ENCODE results near the gene TRIM71.
A peak's percentile ranks its signal among the peaks of the same experiment; 100 is the strongest.
"Not testable (repeated sequence)": the region's sequence is repeated elsewhere in the genome, so short reads cannot be mapped to it uniquely, and the experiment has no call there.

TRIM71 gene

GRCh38 chr3:32796384-32796950 is 21.3 kb upstream of the TRIM71 start:
- not testable (repeated sequence) for H3K9ac ChIP-seq (ENCODE audit: low read depth in 1 of 2, low read length in 2 of 2); H3K4me1 ChIP-seq (ENCODE audit: control insufficient read depth in 2 of 2, insufficient read depth in 2 of 2, low read length in 2 of 2); H3K4me3 ChIP-seq (ENCODE audit: low read length in 2 of 2); H3K27me3 ChIP-seq (ENCODE audit: control insufficient read depth in 2 of 2, insufficient read depth in 2 of 2, low read length in 2 of 2); H3K36me3 ChIP-seq (ENCODE audit: control insufficient read depth in 2 of 2, insufficient read depth in 2 of 2, low read length in 2 of 2); H3K27ac ChIP-seq (ENCODE audit: low read depth in 2 of 2, low read length in 2 of 2); H3K9me3 ChIP-seq (ENCODE audit: control insufficient read depth in 2 of 2, low read length in 2 of 2)

GRCh38 chr3:32797776-32798175 is 20.0 kb upstream of the TRIM71 start:
- Histone ChIP-seq H3K4me3 (ENCODE audit: low read length in 2 of 2) (no peak overlapping the region), H3K4me1 (ENCODE audit: control insufficient read depth in 2 of 2, insufficient read depth in 2 of 2, low read length in 2 of 2) (no peaks in the 10 kb centered on the region), H3K36me3 (ENCODE audit: control insufficient read depth in 2 of 2, insufficient read depth in 2 of 2, low read length in 2 of 2) (no peaks in the 10 kb centered on the region), H3K27me3 (ENCODE audit: control insufficient read depth in 2 of 2, insufficient read depth in 2 of 2, low read length in 2 of 2) (peaks cover 0 to 3% of the 10 kb centered on the region in 2 donors), H3K27ac (ENCODE audit: low read depth in 2 of 2, low read length in 2 of 2) (no peak overlapping the region), H3K9ac (ENCODE audit: low read depth in 1 of 2, low read length in 2 of 2) (no peak overlapping the region), H3K9me3 (ENCODE audit: control insufficient read depth in 2 of 2, low read length in 2 of 2) (no peaks in the 10 kb centered on the region)

- not testable (repeated sequence) for H3K36me3 ChIP-seq (ENCODE audit: control insufficient read depth in 2 of 2, insufficient read depth in 2 of 2, low read length in 2 of 2); H3K4me1 ChIP-seq (ENCODE audit: control insufficient read depth in 2 of 2, insufficient read depth in 2 of 2, low read length in 2 of 2); H3K9ac ChIP-seq (ENCODE audit: low read depth in 1 of 2, low read length in 2 of 2); H3K4me3 ChIP-seq (ENCODE audit: low read length in 2 of 2); H3K27me3 ChIP-seq (ENCODE audit: control insufficient read depth in 2 of 2, insufficient read depth in 2 of 2, low read length in 2 of 2); H3K27ac ChIP-seq (ENCODE audit: low read depth in 2 of 2, low read length in 2 of 2); H3K9me3 ChIP-seq (ENCODE audit: control insufficient read depth in 2 of 2, low read length in 2 of 2)
Observed at GRCh38 chr3:32801440-32801839, 16.4 kb upstream of the TRIM71 start.

- H3K27me3 ChIP-seq (ENCODE audit: control insufficient read depth in 2 of 2, insufficient read depth in 2 of 2, low read length in 2 of 2) = peaks cover 11 to 22% of the 10 kb centered on the region in 2 donors
- H3K27ac ChIP-seq (ENCODE audit: low read depth in 2 of 2, low read length in 2 of 2) = no peak overlapping the region
- no peaks in the 10 kb centered on the region for H3K36me3 ChIP-seq (ENCODE audit: control insufficient read depth in 2 of 2, insufficient read depth in 2 of 2, low read length in 2 of 2)
- no peak overlapping the region for H3K9ac ChIP-seq (ENCODE audit: low read depth in 1 of 2, low read length in 2 of 2)
- H3K9me3 ChIP-seq (ENCODE audit: control insufficient read depth in 2 of 2, low read length in 2 of 2) = no peaks in the 10 kb centered on the region
- peaks cover 2 to 4% of the 10 kb centered on the region in 2 donors for H3K4me1 ChIP-seq (ENCODE audit: control insufficient read depth in 2 of 2, insufficient read depth in 2 of 2, low read length in 2 of 2)
- no peak overlapping the region for H3K4me3 ChIP-seq (ENCODE audit: low read length in 2 of 2)
Observed at GRCh38 chr3:32813180-32813579, 4.6 kb upstream of the TRIM71 start.

- Histone ChIP-seq H3K27me3 (ENCODE audit: control insufficient read depth in 2 of 2, insufficient read depth in 2 of 2, low read length in 2 of 2) (peaks cover 22 to 32% of the 10 kb centered on the region in 2 donors), H3K9ac (ENCODE audit: low read depth in 1 of 2, low read length in 2 of 2) (no peak overlapping the region), H3K27ac (ENCODE audit: low read depth in 2 of 2, low read length in 2 of 2) (no peak overlapping the region), H3K9me3 (ENCODE audit: control insufficient read depth in 2 of 2, low read length in 2 of 2) (no peaks in the 10 kb centered on the region), H3K4me1 (ENCODE audit: control insufficient read depth in 2 of 2, insufficient read depth in 2 of 2, low read length in 2 of 2) (peaks cover 2 to 4% of the 10 kb centered on the region in 2 donors), H3K4me3 (ENCODE audit: low read length in 2 of 2) (no peak overlapping the region), H3K36me3 (ENCODE audit: control insufficient read depth in 2 of 2, insufficient read depth in 2 of 2, low read length in 2 of 2) (no peaks in the 10 kb centered on the region)
Observed at GRCh38 chr3:32814361-32814760, 3.4 kb upstream of the TRIM71 start.

GRCh38 chr3:32815841-32816438 is 1.9 kb upstream of the TRIM71 start:
- Histone ChIP-seq H3K4me3 (ENCODE audit: low read length in 2 of 2) (no peak overlapping the region), H3K27me3 (ENCODE audit: control insufficient read depth in 2 of 2, insufficient read depth in 2 of 2, low read length in 2 of 2) (peaks cover 36 to 47% of the 10 kb centered on the region in 2 donors), H3K36me3 (ENCODE audit: control insufficient read depth in 2 of 2, insufficient read depth in 2 of 2, low read length in 2 of 2) (no peaks in the 10 kb centered on the region), H3K4me1 (ENCODE audit: control insufficient read depth in 2 of 2, insufficient read depth in 2 of 2, low read length in 2 of 2) (peaks cover 2 to 4% of the 10 kb centered on the region in 2 donors), H3K9ac (ENCODE audit: low read depth in 1 of 2, low read length in 2 of 2) (no peak overlapping the region), H3K27ac (ENCODE audit: low read depth in 2 of 2, low read length in 2 of 2) (no peak overlapping the region), H3K9me3 (ENCODE audit: control insufficient read depth in 2 of 2, low read length in 2 of 2) (no peaks in the 10 kb centered on the region)

GRCh38 chr3:32816439-32817256 is 1.1 kb upstream of the TRIM71 start:
- no peaks in the 10 kb centered on the region for H3K9me3 ChIP-seq (ENCODE audit: control insufficient read depth in 2 of 2, low read length in 2 of 2)
- no peak overlapping the region for H3K27ac ChIP-seq (ENCODE audit: low read depth in 2 of 2, low read length in 2 of 2)
- peaks cover 2 to 4% of the 10 kb centered on the region in 2 donors for H3K4me1 ChIP-seq (ENCODE audit: control insufficient read depth in 2 of 2, insufficient read depth in 2 of 2, low read length in 2 of 2)
- no peak overlapping the region for H3K9ac ChIP-seq (ENCODE audit: low read depth in 1 of 2, low read length in 2 of 2)
- H3K36me3 ChIP-seq (ENCODE audit: control insufficient read depth in 2 of 2, insufficient read depth in 2 of 2, low read length in 2 of 2) = no peaks in the 10 kb centered on the region
- peak overlapping the region; percentile 39 to 50 for H3K4me3 ChIP-seq (ENCODE audit: low read length in 2 of 2)
- peaks cover 42 to 54% of the 10 kb centered on the region in 2 donors for H3K27me3 ChIP-seq (ENCODE audit: control insufficient read depth in 2 of 2, insufficient read depth in 2 of 2, low read length in 2 of 2)

- Histone ChIP-seq H3K27ac (ENCODE audit: low read depth in 2 of 2, low read length in 2 of 2) (no peak overlapping the region), H3K4me3 (ENCODE audit: low read length in 2 of 2) (peak overlapping the region in 1 of 2 donors; percentile 39), H3K36me3 (ENCODE audit: control insufficient read depth in 2 of 2, insufficient read depth in 2 of 2, low read length in 2 of 2) (no peaks in the 10 kb centered on the region), H3K27me3 (ENCODE audit: control insufficient read depth in 2 of 2, insufficient read depth in 2 of 2, low read length in 2 of 2) (peaks cover 46 to 60% of the 10 kb centered on the region in 2 donors), H3K9ac (ENCODE audit: low read depth in 1 of 2, low read length in 2 of 2) (no peak overlapping the region), H3K4me1 (ENCODE audit: control insufficient read depth in 2 of 2, insufficient read depth in 2 of 2, low read length in 2 of 2) (peaks cover 2 to 4% of the 10 kb centered on the region in 2 donors), H3K9me3 (ENCODE audit: control insufficient read depth in 2 of 2, low read length in 2 of 2) (no peaks in the 10 kb centered on the region)
Observed at GRCh38 chr3:32817257-32817557, 590 bp upstream of the TRIM71 start.

- H3K4me1 ChIP-seq (ENCODE audit: control insufficient read depth in 2 of 2, insufficient read depth in 2 of 2, low read length in 2 of 2) = peaks cover 2 to 4% of the 10 kb centered on the region in 2 donors
- H3K9me3 ChIP-seq (ENCODE audit: control insufficient read depth in 2 of 2, low read length in 2 of 2) = no peaks in the 10 kb centered on the region
- H3K27ac ChIP-seq (ENCODE audit: low read depth in 2 of 2, low read length in 2 of 2) = no peak overlapping the region
- peaks cover 56 to 63% of the 10 kb centered on the region in 2 donors for H3K27me3 ChIP-seq (ENCODE audit: control insufficient read depth in 2 of 2, insufficient read depth in 2 of 2, low read length in 2 of 2)
- H3K4me3 ChIP-seq (ENCODE audit: low read length in 2 of 2) = no peak overlapping the region
- H3K9ac ChIP-seq (ENCODE audit: low read depth in 1 of 2, low read length in 2 of 2) = no peak overlapping the region
- H3K36me3 ChIP-seq (ENCODE audit: control insufficient read depth in 2 of 2, insufficient read depth in 2 of 2, low read length in 2 of 2) = no peaks in the 10 kb centered on the region
Observed at GRCh38 chr3:32818229-32818969, 602 bp downstream of the TRIM71 start.
